Keratinocyte (primary cell): ENCODE results near the gene PCGF3.

ENCODE experiments used
- CTCF ChIP-seq, 3 experiments: IDR thresholded peaks in 1 of 3; conservative IDR thresholded peaks in 1 of 3; optimal IDR thresholded peaks in 1 of 3; 2 replicates in 2 of 3; 3 replicates in 1 of 3; pipeline versions ENCODE3 to v1.5.1; 2011; ENCODE audit warnings: low read length in 3 of 3, mild to moderate bottlenecking in 3 of 3, moderate library complexity in 2 of 3, control low read depth in 1 of 3, inconsistent platforms in 1 of 3; ENCODE audit not compliant: insufficient read depth in 2 of 3; ENCODE audit errors: extremely low read depth in 1 of 3
- EZH2 ChIP-seq: IDR thresholded peaks from one replicate; pipeline ENCODE4 v1.6.1; 2012; ENCODE audit warnings: inconsistent platforms, mild to moderate bottlenecking, low read length, moderate library complexity

GRCh38 chr4:726235-726787, 20.7 kb downstream of the PCGF3 start:
- TF ChIP-seq CTCF (optimal IDR thresholded peaks at IDR 0.05 in 1 of 3, IDR thresholded peaks at IDR 0.05 in 1 of 3, conservative IDR thresholded peaks at IDR 0.05 in 1 of 3; ENCODE audit: extremely low read depth in 1 of 3, insufficient read depth in 2 of 3, low read length in 3 of 3) (no peak), EZH2 (no peak)
